SK-N-SH (cell line): Measurements from ENCODE around the gene RBL2. TPM values are rescaled to one million over a fixed set of nuclear protein-coding genes. Genes with fewer than 3 reads are reported as not detected.

Experiments used
- CTCF ChIA-PET: fragments of 300-600, 350-600 bp; formaldehyde crosslinking; extraction: SDS; loops from one replicate; lab custom pipeline; 2021; lab: Yijun Ruan, JAX
- POLR2A ChIA-PET: fragments of 350-600 bp; sonication (Branson Sonifier 250); formaldehyde crosslinking; extraction: SDS; loops from one replicate; lab custom pipeline; 2020; ENCODE audit warnings: antibody characterized with exemption, inconsistent platforms; lab: Yijun Ruan, JAX
- DNase-seq: peaks from one replicate; pipeline ENCODE4 v3.0.0; 2012
- H2AFZ ChIP-seq: fragments of 200-600 bp; sonication (generic); 2 replicates; pipeline ENCODE4 v1.8.1; 2016; ENCODE audit warnings: antibody characterized with exemption, mild to moderate bottlenecking, low read depth
- H3F3A ChIP-seq: fragments of 200-600 bp; sonication (generic); replicated peaks from 2 replicates; pipeline ENCODE3; 2016; ENCODE audit warnings: antibody characterized with exemption, mild to moderate bottlenecking; ENCODE audit not compliant: insufficient read depth
- H3K27ac ChIP-seq, 2 experiments: fragments of 200-500 bp in 1 of 2; fragments of 200-600 bp in 1 of 2; sonication (Bioruptor generic) in 1 of 2; sonication (generic), shearing (Covaris generic) in 1 of 2; 2 replicates each; pipeline versions ENCODE4 v1.5.1 to v1.6.1; 2014 to 2016; ENCODE audit warnings: low read depth in 2 of 2, inconsistent platforms in 1 of 2, low read length in 1 of 2, mild to moderate bottlenecking in 1 of 2, mixed read lengths in 1 of 2
- H3K27me3 ChIP-seq: fragments of 200-600 bp; sonication (generic), shearing (Covaris generic); 2 replicates; pipeline ENCODE4 v1.6.1; 2016; ENCODE audit warnings: mixed run types; ENCODE audit not compliant: insufficient read depth
- H3K36me3 ChIP-seq, 2 experiments: fragments of 200-500 bp in 1 of 2; fragments of 200-600 bp in 1 of 2; sonication (Bioruptor generic) in 1 of 2; sonication (generic) in 1 of 2; replicated peaks in 1 of 2; 2 replicates each; pipeline versions ENCODE3 to v1.5.1; 2014 to 2016; ENCODE audit warnings: low read length in 1 of 2, mild to moderate bottlenecking in 1 of 2; ENCODE audit not compliant: insufficient read depth in 2 of 2, control insufficient read depth in 1 of 2
- H3K4me1 ChIP-seq, 2 experiments: fragments of 200-500 bp in 1 of 2; fragments of 200-600 bp in 1 of 2; sonication (Bioruptor generic) in 1 of 2; sonication (generic), shearing (Covaris generic) in 1 of 2; 2 replicates each; pipeline versions ENCODE4 v1.5.1 to v1.6.1; 2014 to 2016; ENCODE audit warnings: low read depth in 1 of 2, low read length in 1 of 2, mixed run types in 1 of 2; ENCODE audit not compliant: insufficient read depth in 2 of 2, control insufficient read depth in 1 of 2
- H3K4me2 ChIP-seq: fragments of 200-600 bp; sonication (generic), shearing (Covaris generic); 2 replicates; pipeline ENCODE4 v1.6.1; 2017; ENCODE audit warnings: mixed run types
- H3K4me3 ChIP-seq, 2 experiments: fragments of 200-500 bp in 1 of 2; fragments of 200-600 bp in 1 of 2; sonication (Bioruptor generic) in 1 of 2; sonication (generic), shearing (Covaris generic) in 1 of 2; 2 replicates each; pipeline versions ENCODE4 v1.5.1 to v1.8.1; 2014 to 2016; ENCODE audit warnings: low read depth in 2 of 2, inconsistent platforms in 1 of 2, low read length in 1 of 2, mild to moderate bottlenecking in 1 of 2, mixed read lengths in 1 of 2, moderate library complexity in 1 of 2
- H3K79me2 ChIP-seq: fragments of 200-600 bp; sonication (generic); 2 replicates; pipeline ENCODE4 v1.8.1; 2017; ENCODE audit warnings: mild to moderate bottlenecking; ENCODE audit not compliant: insufficient read depth
- H3K9ac ChIP-seq: fragments of 200-600 bp; sonication (generic); 2 replicates; pipeline ENCODE4 v1.6.1; 2017; ENCODE audit warnings: mixed run types
- H3K9me2 ChIP-seq: fragments of 200-600 bp; sonication (generic); 2 replicates; pipeline ENCODE4 v1.6.1; 2017; ENCODE audit warnings: mixed run types
- H3K9me3 ChIP-seq: fragments of 200-600 bp; sonication (generic); 2 replicates; pipeline ENCODE4 v1.6.1; 2017; ENCODE audit warnings: mixed run types, mild to moderate bottlenecking, moderate library complexity
- H4K20me1 ChIP-seq: fragments of 200-600 bp; sonication (generic); 2 replicates; pipeline ENCODE4 v1.6.1; 2017; ENCODE audit warnings: mild to moderate bottlenecking, mixed run types; ENCODE audit not compliant: insufficient read depth
- CHD2 ChIP-seq: fragments of 150-350 bp; IDR thresholded peaks from 2 replicates; pipeline ENCODE4 v1.6.1; 2018; ENCODE audit warnings: low read length; ENCODE audit not compliant: partially characterized antibody
- EZH2phosphoT487 ChIP-seq: fragments of 200-600 bp; sonication (generic); IDR thresholded peaks from 2 replicates; pipeline ENCODE4 v1.6.1; 2017; ENCODE audit warnings: low read depth, mixed run types, mild to moderate bottlenecking, antibody characterized with exemption, moderate library complexity, borderline replicate concordance
- FOXM1 ChIP-seq: IDR thresholded peaks from 2 replicates; pipeline ENCODE4 v1.4.0; 2012; ENCODE audit warnings: low read depth, mild to moderate bottlenecking
- GATA2 ChIP-seq: sonication (generic); formaldehyde crosslinking; IDR thresholded peaks from 2 replicates; pipeline ENCODE4 v1.5.0; 2020; ENCODE audit warnings: mild to moderate bottlenecking, missing genetic modification reagents
- MXI1 ChIP-seq: IDR thresholded peaks from 2 replicates; pipeline ENCODE4 v1.6.1; 2012; ENCODE audit warnings: mild to moderate bottlenecking, low read depth, low read length, improper control_type of control experiment
- NRF1 ChIP-seq: IDR thresholded peaks from 2 replicates; pipeline ENCODE4 v1.6.1; 2012; ENCODE audit warnings: low read depth, mild to moderate bottlenecking, low read length
- POLR2AphosphoS5 ChIP-seq: IDR thresholded peaks from 2 replicates; pipeline ENCODE4 v1.6.1; 2012; ENCODE audit warnings: low read depth, low read length
- RCOR1 ChIP-seq: fragments of 150-350 bp; IDR thresholded peaks from 2 replicates; pipeline ENCODE4 v1.6.1; 2017; ENCODE audit warnings: antibody characterized with exemption, low read length
- RFX5 ChIP-seq: IDR thresholded peaks from 2 replicates; pipeline ENCODE4 v1.6.1; 2012; ENCODE audit warnings: mild to moderate bottlenecking, improper control_type of control experiment, low read length
- SIN3A ChIP-seq: IDR thresholded peaks from 2 replicates; pipeline ENCODE4 v1.6.1; 2012; ENCODE audit warnings: low read depth, mild to moderate bottlenecking, low read length, moderate library complexity, borderline replicate concordance
- SMC3 ChIP-seq: IDR thresholded peaks from 2 replicates; pipeline ENCODE4 v1.6.1; 2012; ENCODE audit warnings: low read depth, low read length, improper control_type of control experiment
- TAF1 ChIP-seq: IDR thresholded peaks from 2 replicates; pipeline ENCODE4 v1.6.1; 2012; ENCODE audit warnings: low read depth, mild to moderate bottlenecking, low read length, moderate library complexity, borderline replicate concordance
- TCF12 ChIP-seq: IDR thresholded peaks from 2 replicates; pipeline ENCODE4 v1.4.0; 2012
- YY1 ChIP-seq: IDR thresholded peaks from 2 replicates; pipeline ENCODE4 v1.4.0; 2012; ENCODE audit warnings: low read depth, mild to moderate bottlenecking
- WGBS: methylation state at CpG from one replicate; pipeline ENCODE4 v1.1.6; 2017; ENCODE audit warnings: low lambda C conversion rate; 5-methylcytosine and 5-hydroxymethylcytosine counted together
- polyA plus RNA-seq, 3 experiments: library from polyadenylated mRNA; depleted of rRNA; stranded (reverse); fragments of >200 nt; gene quantifications; 2 replicates each; pipeline ENCODE4 v1.2.3, GENCODE V29; 2012
- TF ChIP-seq, protein P1 (sequence below): IDR thresholded peaks from 2 replicates; pipeline ENCODE4 v1.4.0; 2012; ENCODE audit warnings: low read depth, borderline replicate concordance
- TF ChIP-seq, protein P2 (sequence below): fragments of 150-350 bp; IDR thresholded peaks from 2 replicates; pipeline ENCODE4 v1.6.1; 2017; ENCODE audit warnings: antibody characterized with exemption, low read length, low read depth, borderline replicate concordance
- TF ChIP-seq, protein P3 (sequence below): IDR thresholded peaks from 2 replicates; pipeline ENCODE4; 2012
- TF ChIP-seq, protein P4 (sequence below): IDR thresholded peaks from 2 replicates; pipeline ENCODE4 v1.4.0; 2012; ENCODE audit warnings: low read depth, borderline replicate concordance
- TF ChIP-seq, protein P5 (sequence below): IDR thresholded peaks from 2 replicates; pipeline ENCODE4 v1.6.1; 2012; ENCODE audit warnings: mild to moderate bottlenecking, low read depth, low read length, moderate library complexity
- TF ChIP-seq, protein P6 (sequence below): IDR thresholded peaks from 2 replicates; pipeline ENCODE4 v1.4.0; 2012; ENCODE audit warnings: low read depth

RBL2 gene
- polyA plus RNA-seq, 1 of the 3 experiments (the other 2 are of a cell fraction): 28.0 TPM

DNA sequence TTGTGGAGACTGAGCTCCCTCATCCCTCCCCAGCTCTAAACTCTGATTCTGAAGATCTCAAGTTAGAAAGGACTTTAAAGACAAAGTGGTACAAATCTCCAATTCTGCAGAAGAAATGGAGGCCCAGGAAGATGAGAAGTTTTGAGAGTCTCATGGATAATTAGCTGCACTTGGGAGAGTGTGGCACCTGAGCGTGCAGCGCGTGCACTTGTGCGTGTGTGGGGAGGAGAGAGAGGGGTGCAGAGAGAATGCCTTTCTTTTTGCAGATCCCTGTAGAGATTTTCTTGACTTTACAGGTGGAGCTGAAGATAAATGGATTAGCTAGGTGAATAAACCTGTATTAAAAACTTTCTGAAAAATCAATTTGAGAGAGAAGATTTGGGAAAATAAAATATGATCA is 83.6 kb downstream of the RBL2 start:
- 90% methylated on average over 4 of the region's 4 CpGs for WGBS
- Histone ChIP-seq H3K9me3 (no peaks in the 10 kb centered on the region), H3K4me3 (no peak overlapping the region), H4K20me1 (no peaks in the 10 kb centered on the region), H3K79me2 (no peaks in the 10 kb centered on the region), H3K9ac (no peak overlapping the region), H3K27me3 (no peaks in the 10 kb centered on the region), H3K4me1 (no peaks in the 10 kb centered on the region), H3K36me3 (no peaks in the 10 kb centered on the region), H3K27ac (no peak overlapping the region), H3F3A (no peaks in the 10 kb centered on the region), H3K9me2 (no peaks in the 10 kb centered on the region), H2AFZ (no peak overlapping the region), H3K4me2 (no peak overlapping the region)
- no peak for DNase-seq
- ChIA-PET POLR2A (no interaction called here), CTCF (no interaction called here)
- TF ChIP-seq EZH2phosphoT487 (no peak), TAF1 (no peak), CHD2 (no peak), TCF12 (no peak), RCOR1 (no peak), SIN3A (no peak), NRF1 (no peak), MXI1 (no peak), RFX5 (no peak), GATA2 (no peak), FOXM1 (no peak), POLR2AphosphoS5 (no peak), YY1 (no peak), SMC3 (no peak)
- TF ChIP-seq, protein P1, sequence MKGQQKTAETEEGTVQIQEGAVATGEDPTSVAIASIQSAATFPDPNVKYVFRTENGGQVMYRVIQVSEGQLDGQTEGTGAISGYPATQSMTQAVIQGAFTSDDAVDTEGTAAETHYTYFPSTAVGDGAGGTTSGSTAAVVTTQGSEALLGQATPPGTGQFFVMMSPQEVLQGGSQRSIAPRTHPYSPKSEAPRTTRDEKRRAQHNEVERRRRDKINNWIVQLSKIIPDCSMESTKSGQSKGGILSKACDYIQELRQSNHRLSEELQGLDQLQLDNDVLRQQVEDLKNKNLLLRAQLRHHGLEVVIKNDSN: no peak
- TF ChIP-seq, protein P2, sequence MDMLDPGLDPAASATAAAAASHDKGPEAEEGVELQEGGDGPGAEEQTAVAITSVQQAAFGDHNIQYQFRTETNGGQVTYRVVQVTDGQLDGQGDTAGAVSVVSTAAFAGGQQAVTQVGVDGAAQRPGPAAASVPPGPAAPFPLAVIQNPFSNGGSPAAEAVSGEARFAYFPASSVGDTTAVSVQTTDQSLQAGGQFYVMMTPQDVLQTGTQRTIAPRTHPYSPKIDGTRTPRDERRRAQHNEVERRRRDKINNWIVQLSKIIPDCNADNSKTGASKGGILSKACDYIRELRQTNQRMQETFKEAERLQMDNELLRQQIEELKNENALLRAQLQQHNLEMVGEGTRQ: no peak
- TF ChIP-seq, protein P3, sequence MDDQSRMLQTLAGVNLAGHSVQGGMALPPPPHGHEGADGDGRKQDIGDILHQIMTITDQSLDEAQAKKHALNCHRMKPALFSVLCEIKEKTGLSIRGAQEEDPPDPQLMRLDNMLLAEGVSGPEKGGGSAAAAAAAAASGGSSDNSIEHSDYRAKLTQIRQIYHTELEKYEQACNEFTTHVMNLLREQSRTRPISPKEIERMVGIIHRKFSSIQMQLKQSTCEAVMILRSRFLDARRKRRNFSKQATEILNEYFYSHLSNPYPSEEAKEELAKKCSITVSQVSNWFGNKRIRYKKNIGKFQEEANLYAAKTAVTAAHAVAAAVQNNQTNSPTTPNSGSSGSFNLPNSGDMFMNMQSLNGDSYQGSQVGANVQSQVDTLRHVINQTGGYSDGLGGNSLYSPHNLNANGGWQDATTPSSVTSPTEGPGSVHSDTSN: no peak
- TF ChIP-seq, protein P4, sequence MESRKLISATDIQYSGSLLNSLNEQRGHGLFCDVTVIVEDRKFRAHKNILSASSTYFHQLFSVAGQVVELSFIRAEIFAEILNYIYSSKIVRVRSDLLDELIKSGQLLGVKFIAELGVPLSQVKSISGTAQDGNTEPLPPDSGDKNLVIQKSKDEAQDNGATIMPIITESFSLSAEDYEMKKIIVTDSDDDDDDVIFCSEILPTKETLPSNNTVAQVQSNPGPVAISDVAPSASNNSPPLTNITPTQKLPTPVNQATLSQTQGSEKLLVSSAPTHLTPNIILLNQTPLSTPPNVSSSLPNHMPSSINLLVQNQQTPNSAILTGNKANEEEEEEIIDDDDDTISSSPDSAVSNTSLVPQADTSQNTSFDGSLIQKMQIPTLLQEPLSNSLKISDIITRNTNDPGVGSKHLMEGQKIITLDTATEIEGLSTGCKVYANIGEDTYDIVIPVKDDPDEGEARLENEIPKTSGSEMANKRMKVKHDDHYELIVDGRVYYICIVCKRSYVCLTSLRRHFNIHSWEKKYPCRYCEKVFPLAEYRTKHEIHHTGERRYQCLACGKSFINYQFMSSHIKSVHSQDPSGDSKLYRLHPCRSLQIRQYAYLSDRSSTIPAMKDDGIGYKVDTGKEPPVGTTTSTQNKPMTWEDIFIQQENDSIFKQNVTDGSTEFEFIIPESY: no peak
- TF ChIP-seq, protein P5, sequence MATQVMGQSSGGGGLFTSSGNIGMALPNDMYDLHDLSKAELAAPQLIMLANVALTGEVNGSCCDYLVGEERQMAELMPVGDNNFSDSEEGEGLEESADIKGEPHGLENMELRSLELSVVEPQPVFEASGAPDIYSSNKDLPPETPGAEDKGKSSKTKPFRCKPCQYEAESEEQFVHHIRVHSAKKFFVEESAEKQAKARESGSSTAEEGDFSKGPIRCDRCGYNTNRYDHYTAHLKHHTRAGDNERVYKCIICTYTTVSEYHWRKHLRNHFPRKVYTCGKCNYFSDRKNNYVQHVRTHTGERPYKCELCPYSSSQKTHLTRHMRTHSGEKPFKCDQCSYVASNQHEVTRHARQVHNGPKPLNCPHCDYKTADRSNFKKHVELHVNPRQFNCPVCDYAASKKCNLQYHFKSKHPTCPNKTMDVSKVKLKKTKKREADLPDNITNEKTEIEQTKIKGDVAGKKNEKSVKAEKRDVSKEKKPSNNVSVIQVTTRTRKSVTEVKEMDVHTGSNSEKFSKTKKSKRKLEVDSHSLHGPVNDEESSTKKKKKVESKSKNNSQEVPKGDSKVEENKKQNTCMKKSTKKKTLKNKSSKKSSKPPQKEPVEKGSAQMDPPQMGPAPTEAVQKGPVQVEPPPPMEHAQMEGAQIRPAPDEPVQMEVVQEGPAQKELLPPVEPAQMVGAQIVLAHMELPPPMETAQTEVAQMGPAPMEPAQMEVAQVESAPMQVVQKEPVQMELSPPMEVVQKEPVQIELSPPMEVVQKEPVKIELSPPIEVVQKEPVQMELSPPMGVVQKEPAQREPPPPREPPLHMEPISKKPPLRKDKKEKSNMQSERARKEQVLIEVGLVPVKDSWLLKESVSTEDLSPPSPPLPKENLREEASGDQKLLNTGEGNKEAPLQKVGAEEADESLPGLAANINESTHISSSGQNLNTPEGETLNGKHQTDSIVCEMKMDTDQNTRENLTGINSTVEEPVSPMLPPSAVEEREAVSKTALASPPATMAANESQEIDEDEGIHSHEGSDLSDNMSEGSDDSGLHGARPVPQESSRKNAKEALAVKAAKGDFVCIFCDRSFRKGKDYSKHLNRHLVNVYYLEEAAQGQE: no peak
- TF ChIP-seq, protein P6, sequence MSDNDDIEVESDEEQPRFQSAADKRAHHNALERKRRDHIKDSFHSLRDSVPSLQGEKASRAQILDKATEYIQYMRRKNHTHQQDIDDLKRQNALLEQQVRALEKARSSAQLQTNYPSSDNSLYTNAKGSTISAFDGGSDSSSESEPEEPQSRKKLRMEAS: no peak
